ENCODE results near the gene ST8SIA1. TPM values are rescaled to one million over a fixed set of nuclear protein-coding genes. Genes with fewer than 3 reads are reported as not detected.

The ST8SIA1 gene
- total and polyA plus RNA-seq, 10 donors, result 1.7 to 12.2 (median 5.0) TPM

- H3K4me3 ChIP-seq, result no peak overlapping the region
- DNase-seq, result no peak
- no peak overlapping the region for H3K27ac ChIP-seq
- no peaks in the 10 kb centered on the region for H3K4me1 ChIP-seq
- intact Hi-C loops (cut with DNase I; ENCODE audit: low total_unique reads), result no loop called here
- no peaks in the 10 kb centered on the region for H3K27me3 ChIP-seq (replicated peaks in 1 of 7)
- TF ChIP-seq CTCF (IDR thresholded peaks at IDR 0.05 in 8 of 11, conservative IDR thresholded peaks at IDR 0.05 in 3 of 11) (no peak), POLR2AphosphoS5 (IDR thresholded peaks at IDR 0.05) (no peak), POLR2A (IDR thresholded peaks at IDR 0.05) (no peak)
- no peaks in the 10 kb centered on the region for H3K36me3 ChIP-seq
- 81 to 96% (median 95%) methylated on average over 2 of the region's 2 CpGs for WGBS, 5 donors
- peaks cover 0 to 8% (median 0%) of the 10 kb centered on the region in 8 donors for H3K9me3 ChIP-seq
These were observed 123.4 kb downstream of the ST8SIA1 start for GRCh38 chr12:22211128-22211527.

- DNase-seq, result no peak
- no peaks in the 10 kb centered on the region for H3K27me3 ChIP-seq (replicated peaks in 1 of 7)
- H3K4me3 ChIP-seq, result no peak overlapping the region
- intact Hi-C loops (cut with DNase I; ENCODE audit: low total_unique reads), result no loop called here
- TF ChIP-seq CTCF (IDR thresholded peaks at IDR 0.05 in 8 of 11, conservative IDR thresholded peaks at IDR 0.05 in 3 of 11) (no peak), POLR2AphosphoS5 (IDR thresholded peaks at IDR 0.05) (no peak), POLR2A (IDR thresholded peaks at IDR 0.05) (no peak)
- peaks cover 0 to 8% (median 0%) of the 10 kb centered on the region in 8 donors for H3K9me3 ChIP-seq
- no peaks in the 10 kb centered on the region for H3K36me3 ChIP-seq
- no peak overlapping the region for H3K27ac ChIP-seq
- H3K4me1 ChIP-seq, result no peaks in the 10 kb centered on the region
These were observed 125.1 kb downstream of the ST8SIA1 start for GRCh38 chr12:22209422-22209821.

- Histone ChIP-seq H3K27ac (no peak overlapping the region), H3K4me3 (no peak overlapping the region), H3K36me3 (no peaks in the 10 kb centered on the region), H3K4me1 (no peaks in the 10 kb centered on the region), H3K27me3 (replicated peaks in 1 of 7) (no peaks in the 10 kb centered on the region), H3K9me3 (peaks cover 0 to 12% (median 6%) of the 10 kb centered on the region in 8 donors)
- 82 to 95% (median 91%) methylated on average over 6 of the region's 6 CpGs for whole genome bisulfite sequencing, 5 donors
- no peak for TF ChIP-seq POLR2AphosphoS5 (IDR thresholded peaks at IDR 0.05)
- TF ChIP-seq POLR2A (IDR thresholded peaks at IDR 0.05), result no peak
- DNase-seq, result no peak
- intact Hi-C loops (cut with DNase I; ENCODE audit: low total_unique reads), result no loop called here
These were observed 128.3 kb downstream of the ST8SIA1 start for GRCh38 chr12:22206111-22206728.

GRCh38 chr12:22204391-22204790 lies 130.1 kb downstream of the ST8SIA1 start:
- Histone ChIP-seq H3K4me3 (no peak overlapping the region), H3K4me1 (no peaks in the 10 kb centered on the region), H3K27ac (no peak overlapping the region), H3K9me3 (peaks cover 0 to 12% (median 6%) of the 10 kb centered on the region in 8 donors), H3K27me3 (replicated peaks in 1 of 7) (no peaks in the 10 kb centered on the region), H3K36me3 (no peaks in the 10 kb centered on the region)
- TF ChIP-seq CTCF (IDR thresholded peaks at IDR 0.05 in 8 of 11, conservative IDR thresholded peaks at IDR 0.05 in 3 of 11), result no peak
- TF ChIP-seq POLR2AphosphoS5 (IDR thresholded peaks at IDR 0.05), result no peak
- TF ChIP-seq POLR2A (IDR thresholded peaks at IDR 0.05), result no peak
- DNase-seq, result no peak
- 76 to 81% (median 79%) methylated on average over 1 of the region's 1 CpG for WGBS, 5 donors
- intact Hi-C loops (cut with DNase I; ENCODE audit: low total_unique reads), result no loop called here
